ENCODE results near the gene UNC119B. TPM values are rescaled to one million over a fixed set of nuclear protein-coding genes. Genes with fewer than 3 reads are reported as not detected.

UNC119B gene
- total RNA-seq, 6 experiments from 2014 or later = 32.9 to 39.5 (median 34.4) TPM

DNA sequence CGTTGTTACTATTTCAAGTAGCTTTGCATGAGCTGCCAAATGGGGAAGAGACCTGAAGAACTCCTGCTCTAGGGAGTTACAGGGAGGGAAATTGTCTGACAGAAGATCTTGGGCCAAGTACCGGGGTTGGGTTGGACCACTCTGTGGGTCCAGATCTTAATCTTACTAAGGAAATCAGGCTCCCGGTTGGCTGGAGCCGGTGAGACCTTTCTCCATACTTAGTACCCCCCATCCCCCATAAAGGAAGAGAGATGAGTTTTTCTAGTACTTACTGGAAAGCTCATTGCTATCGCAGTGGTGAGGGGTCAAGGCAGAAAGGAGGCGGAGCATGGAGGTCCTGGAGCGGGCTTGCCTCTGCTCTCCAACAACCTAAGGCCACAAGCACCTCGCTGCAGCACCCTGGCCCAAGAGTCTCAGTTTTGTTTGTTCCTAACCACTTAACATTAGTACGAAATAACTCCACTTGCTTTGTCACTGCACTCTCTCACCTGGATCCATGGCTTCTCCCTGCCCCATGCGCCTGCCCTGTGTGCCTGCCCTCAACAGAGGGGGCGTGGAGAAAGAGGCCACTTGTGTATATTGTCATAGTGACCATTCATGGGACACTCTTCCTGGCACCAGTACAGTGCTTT lies 6.8 kb upstream of the UNC119B start:
- no peak for TF ChIP-seq CTCF (IDR thresholded peaks at IDR 0.05)
- DNase-seq = no peak
- Mint-ChIP-seq H3K27ac (peak overlapping the region; percentile 16; the same call in 1 of the 2 replicates), H3K4me1 (ENCODE audit: low read depth) (peaks cover 6% of the 10 kb centered on the region), H3K9me3 (no peaks in the 10 kb centered on the region), H3K27me3 (ENCODE audit: insufficient read depth) (no peaks in the 10 kb centered on the region; the same call in 1 of the 2 replicates), H3K36me3 (ENCODE audit: low read depth) (peaks cover 21% of the 10 kb centered on the region; the same call in 1 of the 2 replicates), H3K4me3 (no peak overlapping the region)

GRCh38 chr12:120705618-120706017 lies 4.6 kb upstream of the UNC119B start:
- Mint-ChIP-seq H3K9me3 (no peaks in the 10 kb centered on the region), H3K4me1 (ENCODE audit: low read depth) (peaks cover 13% of the 10 kb centered on the region), H3K36me3 (ENCODE audit: low read depth) (peaks cover 16% of the 10 kb centered on the region; the same call in 1 of the 2 replicates), H3K27me3 (ENCODE audit: insufficient read depth) (no peaks in the 10 kb centered on the region; the same call in 1 of the 2 replicates), H3K27ac (no peak overlapping the region), H3K4me3 (no peak overlapping the region)
- no peak for TF ChIP-seq CTCF (IDR thresholded peaks at IDR 0.05)
- no peak for DNase-seq

GRCh38 chr12:120706029-120706428 lies 4.2 kb upstream of the UNC119B start:
- DNase-seq = no peak
- Mint-ChIP-seq H3K9me3 (no peaks in the 10 kb centered on the region), H3K4me1 (ENCODE audit: low read depth) (peaks cover 13% of the 10 kb centered on the region), H3K36me3 (ENCODE audit: low read depth) (peaks cover 13% of the 10 kb centered on the region; the same call in 1 of the 2 replicates), H3K27me3 (ENCODE audit: insufficient read depth) (no peaks in the 10 kb centered on the region; the same call in 1 of the 2 replicates), H3K4me3 (no peak overlapping the region), H3K27ac (peak overlapping the region; percentile 53)
- no peak for TF ChIP-seq CTCF (IDR thresholded peaks at IDR 0.05)

DNA sequence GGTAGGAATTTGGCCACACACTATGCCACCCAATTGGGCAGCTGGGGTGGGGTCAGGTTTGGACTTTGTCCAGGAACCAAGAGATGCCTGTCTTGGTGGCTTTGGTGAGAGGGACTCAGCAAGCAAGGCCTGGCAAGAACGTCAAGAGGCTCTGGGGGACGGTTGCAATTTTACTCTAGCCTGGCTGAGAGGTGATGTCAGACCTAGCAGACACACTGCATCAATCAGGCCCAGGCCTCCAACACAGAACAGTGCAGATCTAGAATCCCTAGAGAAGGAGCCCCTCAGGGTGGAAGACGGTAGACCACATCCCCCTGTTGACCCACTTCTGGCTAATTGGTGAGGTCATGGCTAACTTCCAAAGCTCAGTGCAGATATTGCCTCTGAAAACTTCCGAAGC lies 1.6 kb upstream of the UNC119B start:
- no peaks in the 10 kb centered on the region for H3K27me3 Mint-ChIP-seq (ENCODE audit: insufficient read depth)
- peaks cover 10% of the 10 kb centered on the region for H3K36me3 Mint-ChIP-seq (ENCODE audit: low read depth)
- H3K9me3 Mint-ChIP-seq = no peaks in the 10 kb centered on the region
- peaks cover 38% of the 10 kb centered on the region for H3K4me1 Mint-ChIP-seq (ENCODE audit: low read depth)
- H3K4me3 Mint-ChIP-seq = no peak overlapping the region
- peak overlapping the region; percentile 9; the same call in 1 of the 2 replicates for H3K27ac Mint-ChIP-seq
- TF ChIP-seq CTCF (IDR thresholded peaks at IDR 0.05) = no peak
- DNase-seq = no peak

- H3K27me3 Mint-ChIP-seq (ENCODE audit: insufficient read depth) = no peaks in the 10 kb centered on the region
- H3K4me3 Mint-ChIP-seq = peak overlapping the region; percentile 89
- H3K4me1 Mint-ChIP-seq (ENCODE audit: low read depth) = peaks cover 42% of the 10 kb centered on the region
- H3K9me3 Mint-ChIP-seq = no peaks in the 10 kb centered on the region
- H3K27ac Mint-ChIP-seq = peak overlapping the region; percentile 74
- peaks cover 13% of the 10 kb centered on the region for H3K36me3 Mint-ChIP-seq (ENCODE audit: low read depth)
- no peak for DNase-seq
- TF ChIP-seq CTCF (IDR thresholded peaks at IDR 0.05) = no peak
Measured at GRCh38 chr12:120710805-120711296, 593 bp downstream of the UNC119B start.
